GM12873 (cell line): ENCODE measurements around the gene PRKCB.

Experiments used
- CTCF ChIP-seq: IDR thresholded peaks from 2 replicates; pipeline ENCODE4 v1.5.1; 2012; ENCODE audit warnings: low read depth, mild to moderate bottlenecking, moderate library complexity, low read length, control low read depth; ENCODE audit not compliant: insufficient read depth; ENCODE audit errors: missing control alignments

Gene PRKCB

GRCh38 chr16:24135624-24136565, 300.1 kb downstream of the PRKCB start:
- no peak for TF ChIP-seq CTCF

GRCh38 chr16:24138024-24138423, 302.2 kb downstream of the PRKCB start:
- TF ChIP-seq CTCF = no peak

- TF ChIP-seq CTCF = no peak
These were observed 302.8 kb downstream of the PRKCB start for GRCh38 chr16:24138575-24138974.

- no peak for TF ChIP-seq CTCF
These were observed 303.5 kb downstream of the PRKCB start for GRCh38 chr16:24139282-24139681.

- no peak for TF ChIP-seq CTCF
These were observed 304.9 kb downstream of the PRKCB start for GRCh38 chr16:24140730-24141129.

- TF ChIP-seq CTCF = no peak
These were observed 305.7 kb downstream of the PRKCB start for GRCh38 chr16:24141466-24141865.

- no peak for TF ChIP-seq CTCF
These were observed 306.1 kb downstream of the PRKCB start for GRCh38 chr16:24141917-24142316.
